Liver (tissue), 9 donors: ENCODE data around the gene KCNG1. TPM values are rescaled to one million over a fixed set of nuclear protein-coding genes. Genes with fewer than 3 reads are reported as not detected.

ENCODE experiments used
- DNase-seq: peaks from one replicate; pipeline ENCODE4 v3.0.0-alpha.2; 2017; ENCODE audit warnings: low spot score
- H3K27ac ChIP-seq, 2 donors: one replicate each; pipeline ENCODE4 v1.7.0; 2013; ENCODE audit warnings: inconsistent platforms in 2 of 2, low read length in 2 of 2, control low read depth in 1 of 2, low read depth in 1 of 2, mild to moderate bottlenecking in 1 of 2
- H3K27me3 ChIP-seq, 4 donors: one replicate each; pipeline versions ENCODE4 v1.6.1 to v1.7.0; 2013; ENCODE audit warnings: low read length in 3 of 4, inconsistent platforms in 1 of 4, mild to moderate bottlenecking in 1 of 4, moderate library complexity in 1 of 4; ENCODE audit not compliant: control insufficient read depth in 4 of 4, insufficient read depth in 4 of 4
- H3K36me3 ChIP-seq, 4 donors: one replicate each; pipeline versions ENCODE4 v1.6.1 to v1.7.0; 2013; ENCODE audit warnings: low read length in 3 of 4, mild to moderate bottlenecking in 3 of 4, low read depth in 1 of 4, moderate library complexity in 1 of 4; ENCODE audit not compliant: control insufficient read depth in 4 of 4, insufficient read depth in 3 of 4
- H3K4me1 ChIP-seq, 4 donors: one replicate each; pipeline versions ENCODE4 v1.6.1 to v1.7.0; 2013; ENCODE audit warnings: low read length in 3 of 4, mild to moderate bottlenecking in 3 of 4, moderate library complexity in 1 of 4; ENCODE audit not compliant: control insufficient read depth in 4 of 4, insufficient read depth in 4 of 4
- H3K4me3 ChIP-seq, 3 donors: one replicate each; pipeline versions ENCODE4 v1.6.1 to v1.7.0; 2013; ENCODE audit warnings: low read length in 3 of 3, control low read depth in 1 of 3, low read depth in 1 of 3, mild to moderate bottlenecking in 1 of 3
- H3K9ac ChIP-seq, 2 donors: one replicate each; pipeline ENCODE4 v1.7.0; 2013; ENCODE audit warnings: low read length in 2 of 2, mild to moderate bottlenecking in 2 of 2, moderate library complexity in 2 of 2, control low read depth in 1 of 2, low read depth in 1 of 2
- H3K9me3 ChIP-seq, 4 donors: one replicate each; pipeline versions ENCODE4 v1.6.1 to v1.7.0; 2013; ENCODE audit warnings: low read length in 3 of 4; ENCODE audit not compliant: control insufficient read depth in 4 of 4
- ATF3 ChIP-seq: IDR thresholded peaks from 2 replicates; pipeline ENCODE4 v1.6.1; 2016; ENCODE audit warnings: antibody characterized with exemption
- CTCF ChIP-seq: fragments of 150-350 bp; IDR thresholded peaks from 2 replicates; pipeline ENCODE4 v1.5.1; 2017; ENCODE audit warnings: improper control_type of control experiment, low read depth, low read length; ENCODE audit not compliant: missing input control
- FOXA1 ChIP-seq: IDR thresholded peaks from 2 replicates; pipeline ENCODE4 v1.6.1; 2016; ENCODE audit warnings: antibody characterized with exemption
- FOXA2 ChIP-seq: IDR thresholded peaks from 2 replicates; pipeline ENCODE4 v1.6.1; 2016; ENCODE audit warnings: antibody characterized with exemption
- GABPA ChIP-seq, 2 donors: IDR thresholded peaks in 1 of 2; conservative IDR thresholded peaks in 1 of 2; 2 replicates each; pipeline ENCODE4 v1.6.1; 2016; ENCODE audit warnings: antibody characterized with exemption in 2 of 2, mild to moderate bottlenecking in 1 of 2, moderate library complexity in 1 of 2
- HNF4A ChIP-seq, 2 donors: conservative IDR thresholded peaks; 2 replicates each; pipeline ENCODE4 v1.6.1; 2016; ENCODE audit warnings: antibody characterized with exemption in 2 of 2, mild to moderate bottlenecking in 2 of 2
- JUND ChIP-seq, 2 donors: IDR thresholded peaks; 2 replicates each; pipeline ENCODE4 v1.6.1; 2016; ENCODE audit warnings: antibody characterized with exemption in 2 of 2
- MAX ChIP-seq: IDR thresholded peaks from 2 replicates; pipeline ENCODE4 v1.6.1; 2016; ENCODE audit warnings: antibody characterized with exemption
- REST ChIP-seq: IDR thresholded peaks from 2 replicates; pipeline ENCODE4 v1.6.1; 2016; ENCODE audit warnings: antibody characterized with exemption, mild to moderate bottlenecking
- RXRA ChIP-seq, 2 donors: IDR thresholded peaks; 2 replicates each; pipeline ENCODE4 v1.6.1; 2017 to 2018; ENCODE audit warnings: antibody characterized with exemption in 2 of 2, mild to moderate bottlenecking in 1 of 2
- SP1 ChIP-seq: IDR thresholded peaks from 2 replicates; pipeline ENCODE4 v1.6.1; 2018; ENCODE audit warnings: antibody characterized with exemption, mild to moderate bottlenecking
- TAF1 ChIP-seq: conservative IDR thresholded peaks from 2 replicates; pipeline ENCODE4 v1.6.1; 2016; ENCODE audit warnings: antibody characterized with exemption, mild to moderate bottlenecking
- ZBTB33 ChIP-seq: IDR thresholded peaks from 2 replicates; pipeline ENCODE4 v1.6.1; 2016; ENCODE audit warnings: antibody characterized with exemption
- WGBS: extraction: QIAGEN DNeasy Blood & Tissue Kit; methylation state at CpG from one replicate; pipeline ENCODE4 v1.1.7; 2013; 5-methylcytosine and 5-hydroxymethylcytosine counted together
- polyA plus RNA-seq, 2 donors: library from polyadenylated mRNA; stranded (reverse) in 1 of 2; unstranded in 1 of 2; fragments of 200-250 nt in 1 of 2; fragments of >200 nt in 1 of 2; fragmentation: Nextera tagmentation in 1 of 2; extraction: Ambion mirVana in 1 of 2; gene quantifications; one replicate each; pipeline versions ENCODE4 v1.2.1 to v1.2.3, GENCODE V29; 2013 to 2015
- total RNA-seq, 2 donors: library from RNA; depleted of rRNA; stranded (reverse); fragments of >200 nt; gene quantifications; one replicate each; pipeline ENCODE4 v1.2.3, GENCODE V29; 2014
- donor health status: healthy.
- donor health status: healthy.
- donor health status: healthy.
- donor health status: healthy.
- donor health status: healthy.

Gene KCNG1
- total and polyA plus RNA-seq, 4 donors, result 0.08 to 0.24 (median 0.14) TPM; not detected in 1

GRCh38 chr20:51021067-51022025, 1.6 kb downstream of the KCNG1 start:
- 38% methylated on average over 16 of the region's 16 CpGs for WGBS
- Histone ChIP-seq H3K36me3 (no peaks in the 10 kb centered on the region), H3K4me3 (no peak overlapping the region), H3K9ac (no peak overlapping the region), H3K27me3 (peaks cover 2 to 16% (median 8%) of the 10 kb centered on the region in 4 donors), H3K4me1 (peaks cover 0 to 12% (median 5%) of the 10 kb centered on the region in 4 donors), H3K27ac (no peak overlapping the region), H3K9me3 (no peaks in the 10 kb centered on the region)
- TF ChIP-seq MAX, result no peak
- no peak for TF ChIP-seq JUND (IDR thresholded peaks at IDR 0.05)
- DNase-seq, result no peak

GRCh38 chr20:51020657-51021056, 2.2 kb downstream of the KCNG1 start:
- no peak for DNase-seq
- WGBS, result 46% methylated on average over 6 of the region's 6 CpGs
- Histone ChIP-seq H3K9ac (no peak overlapping the region), H3K4me1 (peaks cover 0 to 12% (median 5%) of the 10 kb centered on the region in 4 donors), H3K27me3 (peaks cover 2 to 16% (median 8%) of the 10 kb centered on the region in 4 donors), H3K9me3 (no peaks in the 10 kb centered on the region), H3K27ac (no peak overlapping the region), H3K36me3 (no peaks in the 10 kb centered on the region), H3K4me3 (no peak overlapping the region)
- TF ChIP-seq TAF1 (no peak), FOXA2 (no peak), CTCF (no peak), SP1 (no peak), RXRA (IDR thresholded peaks at IDR 0.05) (no peak), ATF3 (no peak), HNF4A (conservative IDR thresholded peaks at IDR 0.05) (no peak), GABPA (IDR thresholded peaks at IDR 0.05 in 1 of 2, conservative IDR thresholded peaks at IDR 0.05 in 1 of 2) (no peak), ZBTB33 (no peak), MAX (no peak), FOXA1 (no peak), REST (no peak)
